PC-9 (cell line): ENCODE data around the gene TAF4. TPM values are rescaled to one million over a fixed set of nuclear protein-coding genes. Genes with fewer than 3 reads are reported as not detected.

Source experiments
- BruUV-seq: library from RNA; stranded (reverse); fragments of 400-500 nt; replicated peaks from 2 replicates; lab custom pipeline; 2021; lab: Mats Ljungman, UMichigan
- CTCF ChIA-PET: fragments of 300-600 bp; sonication (Branson Sonifier 250); formaldehyde crosslinking; loops from one replicate; lab custom pipeline; 2022; ENCODE audit warnings: antibody characterized with exemption; lab: Charles Lee
- POLR2A ChIA-PET: fragments of 300-600 bp; sonication (Branson Sonifier 250); formaldehyde crosslinking; loops from one replicate; lab custom pipeline; 2022; ENCODE audit warnings: antibody characterized with exemption; ENCODE audit not compliant: unreplicated experiment; lab: Charles Lee
- DNase-seq, 2 experiments: peaks; one replicate each; pipeline versions ENCODE4 v3.0.0 to v3.0.0-alpha.2; 2015 to 2022; ENCODE audit warnings: mixed read lengths in 1 of 2
- H2AFZ ChIP-seq: fragments of 200-600 bp; sonication (generic); 2 replicates; pipeline ENCODE4 v1.8.1; 2017; ENCODE audit warnings: antibody characterized with exemption
- H3F3A ChIP-seq: fragments of 200-600 bp; sonication (generic); 2 replicates; pipeline ENCODE4 v1.8.1; 2017; ENCODE audit warnings: antibody characterized with exemption, mild to moderate bottlenecking, low read depth; ENCODE audit not compliant: insufficient read depth
- H3K27ac ChIP-seq: fragments of 200-600 bp; sonication (generic); 2 replicates; pipeline ENCODE4 v1.6.1; 2016; ENCODE audit warnings: mixed run types
- H3K27me3 ChIP-seq: fragments of 200-600 bp; sonication (generic); 2 replicates; pipeline ENCODE4 v1.6.1; 2016; ENCODE audit warnings: low read depth, mixed run types; ENCODE audit not compliant: insufficient read depth
- H3K36me3 ChIP-seq: fragments of 200-600 bp; sonication (generic); 2 replicates; pipeline ENCODE4 v1.6.1; 2016; ENCODE audit warnings: low read depth, mixed run types
- H3K4me1 ChIP-seq: fragments of 200-600 bp; sonication (generic); replicated peaks from 2 replicates; pipeline ENCODE4 v1.6.1; 2016; ENCODE audit warnings: mixed run types; ENCODE audit not compliant: insufficient read depth
- H3K4me2 ChIP-seq: fragments of 200-600 bp; sonication (generic); 2 replicates; pipeline ENCODE4 v1.6.1; 2017; ENCODE audit warnings: mixed run types
- H3K4me3 ChIP-seq: fragments of 200-600 bp; sonication (generic); 2 replicates; pipeline ENCODE4 v1.6.1; 2016; ENCODE audit warnings: mixed run types
- H3K79me2 ChIP-seq: fragments of 200-600 bp; sonication (generic); 2 replicates; pipeline ENCODE4 v1.6.1; 2017; ENCODE audit warnings: low read depth, mixed run types
- H3K9me2 ChIP-seq: fragments of 200-600 bp; sonication (generic); 2 replicates; pipeline ENCODE4 v1.8.1; 2017; ENCODE audit warnings: mild to moderate bottlenecking; ENCODE audit not compliant: insufficient read depth
- H3K9me3 ChIP-seq: fragments of 200-600 bp; sonication (generic); 2 replicates; pipeline ENCODE4 v1.8.1; 2016; ENCODE audit warnings: low read depth; ENCODE audit not compliant: insufficient read depth
- H4K20me1 ChIP-seq: fragments of 200-600 bp; sonication (generic); 2 replicates; pipeline ENCODE4 v1.8.1; 2017; ENCODE audit not compliant: insufficient read depth
- EZH2 ChIP-seq: fragments of 200-600 bp; sonication (generic); IDR thresholded peaks from 2 replicates; pipeline ENCODE4 v1.8.0; 2017; ENCODE audit warnings: antibody characterized with exemption, low read depth
- intact Hi-C: fragments of 100-400 bp; cut with micrococcal nuclease; formaldehyde crosslinking; loops from one replicate; pipeline ENCODE4 v1.10.0; 2022; ENCODE audit not compliant: unreplicated experiment
- total RNA-seq: library from RNA; stranded (reverse); gene quantifications from 2 replicates; pipeline ENCODE4 v1.2.3, GENCODE V29; 2021
- TF ChIP-seq, protein P1 (sequence below): fragments of 200-600 bp; sonication (generic); conservative IDR thresholded peaks from 2 replicates; pipeline ENCODE4 v1.6.1; 2017; ENCODE audit warnings: mixed run types, antibody characterized with exemption, mild to moderate bottlenecking, moderate library complexity

The TAF4 gene
- total RNA-seq, 1 experiment from 2014 or later, result 32.5 TPM

DNA sequence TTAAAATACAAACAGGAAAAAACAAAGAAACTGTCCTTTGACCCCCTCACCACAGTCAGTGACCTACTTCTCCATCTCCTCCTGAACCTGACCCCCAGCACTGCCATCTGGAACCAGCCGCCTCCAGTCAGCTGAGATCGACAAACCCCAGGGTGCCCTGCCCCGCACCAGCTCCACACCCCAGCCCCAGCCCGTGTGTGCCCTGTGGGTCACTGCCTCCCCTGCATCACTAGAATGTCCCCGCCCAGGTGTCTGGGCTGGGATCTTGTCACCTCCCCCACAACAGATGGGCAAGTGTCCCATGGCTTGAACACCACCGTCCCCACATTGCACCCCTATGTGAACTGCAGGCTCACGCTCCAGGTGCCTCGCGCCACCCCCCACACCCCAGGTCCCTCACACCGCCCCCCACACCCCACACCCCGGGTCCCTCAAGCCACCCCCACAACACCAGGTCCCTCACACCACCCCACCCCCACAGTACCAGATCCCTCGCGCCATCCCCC lies 13.3 kb downstream of the TAF4 start:
- Histone ChIP-seq H3K27ac (no peak overlapping the region), H3K36me3 (no peaks in the 10 kb centered on the region), H3F3A (no peaks in the 10 kb centered on the region), H3K79me2 (peaks cover 85% of the 10 kb centered on the region), H3K4me1 (no peaks in the 10 kb centered on the region), H2AFZ (no peak overlapping the region), H4K20me1 (peaks cover 62% of the 10 kb centered on the region), H3K4me3 (no peak overlapping the region), H3K9me3 (no peaks in the 10 kb centered on the region), H3K27me3 (no peaks in the 10 kb centered on the region), H3K9me2 (no peaks in the 10 kb centered on the region), H3K4me2 (no peak overlapping the region)
- ChIA-PET POLR2A (no interaction called here), CTCF (no interaction called here)
- intact Hi-C loops, result no loop called here
- TF ChIP-seq, protein P1, sequence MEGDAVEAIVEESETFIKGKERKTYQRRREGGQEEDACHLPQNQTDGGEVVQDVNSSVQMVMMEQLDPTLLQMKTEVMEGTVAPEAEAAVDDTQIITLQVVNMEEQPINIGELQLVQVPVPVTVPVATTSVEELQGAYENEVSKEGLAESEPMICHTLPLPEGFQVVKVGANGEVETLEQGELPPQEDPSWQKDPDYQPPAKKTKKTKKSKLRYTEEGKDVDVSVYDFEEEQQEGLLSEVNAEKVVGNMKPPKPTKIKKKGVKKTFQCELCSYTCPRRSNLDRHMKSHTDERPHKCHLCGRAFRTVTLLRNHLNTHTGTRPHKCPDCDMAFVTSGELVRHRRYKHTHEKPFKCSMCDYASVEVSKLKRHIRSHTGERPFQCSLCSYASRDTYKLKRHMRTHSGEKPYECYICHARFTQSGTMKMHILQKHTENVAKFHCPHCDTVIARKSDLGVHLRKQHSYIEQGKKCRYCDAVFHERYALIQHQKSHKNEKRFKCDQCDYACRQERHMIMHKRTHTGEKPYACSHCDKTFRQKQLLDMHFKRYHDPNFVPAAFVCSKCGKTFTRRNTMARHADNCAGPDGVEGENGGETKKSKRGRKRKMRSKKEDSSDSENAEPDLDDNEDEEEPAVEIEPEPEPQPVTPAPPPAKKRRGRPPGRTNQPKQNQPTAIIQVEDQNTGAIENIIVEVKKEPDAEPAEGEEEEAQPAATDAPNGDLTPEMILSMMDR, result no peak
- no peak for TF ChIP-seq EZH2
- DNase-seq, result no peak
- no TSS peak for BruUV-seq

GRCh38 chr20:62051546-62052255 lies 14.0 kb downstream of the TAF4 start:
- no peak overlapping the region for H3K4me2 ChIP-seq
- no peaks in the 10 kb centered on the region for H3K4me1 ChIP-seq
- H3K36me3 ChIP-seq, result no peaks in the 10 kb centered on the region
- no TSS peak for BruUV-seq
- H3K79me2 ChIP-seq, result peaks cover 85% of the 10 kb centered on the region
- H3K9me3 ChIP-seq, result no peaks in the 10 kb centered on the region
- H3F3A ChIP-seq, result no peaks in the 10 kb centered on the region
- H3K27me3 ChIP-seq, result no peaks in the 10 kb centered on the region
- peaks cover 63% of the 10 kb centered on the region for H4K20me1 ChIP-seq
- H3K9me2 ChIP-seq, result no peaks in the 10 kb centered on the region
- H3K27ac ChIP-seq, result no peak overlapping the region
- no peak overlapping the region for H2AFZ ChIP-seq
- ChIA-PET POLR2A (no interaction called here), CTCF (no interaction called here)
- TF ChIP-seq, protein P1, result no peak
- TF ChIP-seq EZH2, result no peak
- no peak overlapping the region for H3K4me3 ChIP-seq
- DNase-seq, result no peak
- intact Hi-C loops, result no loop called here

DNA sequence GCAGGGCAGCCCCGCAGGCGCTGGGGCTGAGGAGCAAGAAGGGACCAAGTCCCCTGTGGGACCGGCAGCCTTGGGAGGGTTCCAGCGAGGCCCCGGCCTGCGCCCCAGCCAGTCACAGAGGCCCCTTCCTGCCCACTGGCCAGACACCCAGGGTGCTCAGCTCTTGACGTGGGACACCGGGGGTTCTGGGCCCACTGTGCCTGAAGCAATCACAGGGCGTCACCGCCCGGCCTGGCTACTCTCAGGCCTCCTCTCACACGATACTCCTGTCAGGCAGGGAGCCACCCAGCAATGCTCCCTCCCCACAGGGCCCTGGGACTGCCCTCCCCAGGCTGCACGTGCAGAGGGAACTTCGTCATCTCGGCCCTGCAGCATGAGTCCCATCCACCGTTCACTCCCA lies 14.5 kb downstream of the TAF4 start:
- no peaks in the 10 kb centered on the region for H3K9me3 ChIP-seq
- peaks cover 85% of the 10 kb centered on the region for H3K79me2 ChIP-seq
- H3K4me2 ChIP-seq, result no peak overlapping the region
- DNase-seq, result no peak
- H3K4me1 ChIP-seq, result no peaks in the 10 kb centered on the region
- H3K27me3 ChIP-seq, result no peaks in the 10 kb centered on the region
- no peak overlapping the region for H3K4me3 ChIP-seq
- H2AFZ ChIP-seq, result no peak overlapping the region
- H3K9me2 ChIP-seq, result no peaks in the 10 kb centered on the region
- no TSS peak for BruUV-seq
- H3K27ac ChIP-seq, result no peak overlapping the region
- TF ChIP-seq, protein P1, result no peak
- no peak for TF ChIP-seq EZH2
- intact Hi-C loops, result no loop called here
- H3K36me3 ChIP-seq, result no peaks in the 10 kb centered on the region
- H4K20me1 ChIP-seq, result peaks cover 63% of the 10 kb centered on the region
- CTCF ChIA-PET, result no interaction called here
- no peaks in the 10 kb centered on the region for H3F3A ChIP-seq
- POLR2A ChIA-PET, result no interaction called here
